ENCODE results near the gene GPR37. TPM values are rescaled to one million over a fixed set of nuclear protein-coding genes. Genes with fewer than 3 reads are reported as not detected.
A peak's percentile ranks its signal among the peaks of the same experiment; 100 is the strongest.

The GPR37 gene
- total RNA-seq, 1 experiment from 2014 or later: 7.5 TPM

GRCh38 chr7:124723012-124723411, 42.6 kb downstream of the GPR37 start:
- no peaks in the 10 kb centered on the region for H3K9me3 Mint-ChIP-seq (ENCODE audit: low read depth, unreplicated experiment)
- H3K36me3 Mint-ChIP-seq (ENCODE audit: insufficient read depth, unreplicated experiment): no peaks in the 10 kb centered on the region
- peak; percentile 5 for DNase-seq
- BruUV-seq (replicated peaks): no TSS peak
- H3K27me3 Mint-ChIP-seq (ENCODE audit: unreplicated experiment): no peaks in the 10 kb centered on the region
- CTCF ChIA-PET: no interaction called here
- H3K4me1 Mint-ChIP-seq (ENCODE audit: low read depth, unreplicated experiment): peaks cover 33% of the 10 kb centered on the region
- no peak for TF ChIP-seq CTCF (IDR thresholded peaks at IDR 0.05; ENCODE audit: unreplicated experiment)
- intact Hi-C loops (cut with micrococcal nuclease; ENCODE audit: unreplicated experiment): no loop called here
- H3K4me3 Mint-ChIP-seq (ENCODE audit: low read depth, unreplicated experiment): no peak overlapping the region
- H3K27ac Mint-ChIP-seq (ENCODE audit: unreplicated experiment): no peak overlapping the region

- intact Hi-C loops (cut with micrococcal nuclease; ENCODE audit: unreplicated experiment): no loop called here
- Mint-ChIP-seq H3K27ac (ENCODE audit: unreplicated experiment) (no peak overlapping the region), H3K27me3 (ENCODE audit: unreplicated experiment) (no peaks in the 10 kb centered on the region), H3K4me3 (ENCODE audit: low read depth, unreplicated experiment) (no peak overlapping the region), H3K36me3 (ENCODE audit: insufficient read depth, unreplicated experiment) (no peaks in the 10 kb centered on the region), H3K4me1 (ENCODE audit: low read depth, unreplicated experiment) (peaks cover 36% of the 10 kb centered on the region), H3K9me3 (ENCODE audit: low read depth, unreplicated experiment) (no peaks in the 10 kb centered on the region)
- DNase-seq: no peak
- no TSS peak for BruUV-seq (replicated peaks)
- CTCF ChIA-PET: no interaction called here
- TF ChIP-seq CTCF (IDR thresholded peaks at IDR 0.05; ENCODE audit: unreplicated experiment): no peak
These were observed 43.3 kb downstream of the GPR37 start for GRCh38 chr7:124722292-124722691.

GRCh38 chr7:124720195-124720594, 45.4 kb downstream of the GPR37 start:
- no peaks in the 10 kb centered on the region for H3K36me3 Mint-ChIP-seq (ENCODE audit: insufficient read depth, unreplicated experiment)
- no TSS peak for BruUV-seq (replicated peaks)
- no peak overlapping the region for H3K27ac Mint-ChIP-seq (ENCODE audit: unreplicated experiment)
- H3K9me3 Mint-ChIP-seq (ENCODE audit: low read depth, unreplicated experiment): peaks cover 2% of the 10 kb centered on the region
- no peaks in the 10 kb centered on the region for H3K27me3 Mint-ChIP-seq (ENCODE audit: unreplicated experiment)
- H3K4me1 Mint-ChIP-seq (ENCODE audit: low read depth, unreplicated experiment): peaks cover 38% of the 10 kb centered on the region
- peak; percentile 28 for DNase-seq
- no peak overlapping the region for H3K4me3 Mint-ChIP-seq (ENCODE audit: low read depth, unreplicated experiment)
- no peak for TF ChIP-seq CTCF (IDR thresholded peaks at IDR 0.05; ENCODE audit: unreplicated experiment)
- CTCF ChIA-PET: interaction anchor here (0.6 to 1.8 kb wide), 5 partner anchors 45 to 1314 kb away, joined by 3 to 7 read pairs (median 3); partner anchors contain the start of gene GPR37
- intact Hi-C loops (cut with micrococcal nuclease; ENCODE audit: unreplicated experiment): no loop called here

- TF ChIP-seq CTCF (IDR thresholded peaks at IDR 0.05; ENCODE audit: unreplicated experiment): no peak
- peaks cover 2% of the 10 kb centered on the region for H3K9me3 Mint-ChIP-seq (ENCODE audit: low read depth, unreplicated experiment)
- H3K36me3 Mint-ChIP-seq (ENCODE audit: insufficient read depth, unreplicated experiment): no peaks in the 10 kb centered on the region
- intact Hi-C loops (cut with micrococcal nuclease; ENCODE audit: unreplicated experiment): no loop called here
- no TSS peak for BruUV-seq (replicated peaks)
- H3K4me1 Mint-ChIP-seq (ENCODE audit: low read depth, unreplicated experiment): peaks cover 29% of the 10 kb centered on the region
- no peak overlapping the region for H3K4me3 Mint-ChIP-seq (ENCODE audit: low read depth, unreplicated experiment)
- CTCF ChIA-PET: interaction anchor here (0.7 kb wide), 1 partner anchor 1053 kb away, joined by 3 read pairs; no protein-coding TSS in a partner anchor
- H3K27me3 Mint-ChIP-seq (ENCODE audit: unreplicated experiment): no peaks in the 10 kb centered on the region
- no peak for DNase-seq
- no peak overlapping the region for H3K27ac Mint-ChIP-seq (ENCODE audit: unreplicated experiment)
These were observed 47.4 kb downstream of the GPR37 start for GRCh38 chr7:124718032-124718766.
